H9 (cell line): Measurements from ENCODE around the gene CPSF6. TPM values are rescaled to one million over a fixed set of nuclear protein-coding genes. Genes with fewer than 3 reads are reported as not detected.

Experiments used
- DNase-seq: peaks from one replicate; pipeline ENCODE4 v3.0.0-alpha.2; 2017
- H2AFZ ChIP-seq: one replicate; pipeline ENCODE4 v1.6.1; 2013; ENCODE audit warnings: mild to moderate bottlenecking, low read length, control low read depth, moderate library complexity
- H2AK5ac ChIP-seq: 2 replicates; pipeline ENCODE4 v1.6.1; 2013; ENCODE audit warnings: low read length, control low read depth, mixed read lengths; ENCODE audit not compliant: insufficient read length
- H2BK120ac ChIP-seq: one replicate; pipeline ENCODE4 v1.6.1; 2013; ENCODE audit warnings: low read depth, mild to moderate bottlenecking, low read length, control low read depth, inconsistent platforms; ENCODE audit not compliant: poor library complexity, severe bottlenecking
- H2BK12ac ChIP-seq: 2 replicates; pipeline ENCODE4 v1.6.1; 2013; ENCODE audit warnings: low read length, control low read depth, mixed read lengths, low read depth; ENCODE audit not compliant: insufficient read length
- H2BK15ac ChIP-seq: 2 replicates; pipeline ENCODE4 v1.6.1; 2013; ENCODE audit warnings: low read depth, low read length, control low read depth
- H2BK20ac ChIP-seq: one replicate; pipeline ENCODE4 v1.6.1; 2013; ENCODE audit warnings: low read depth, mild to moderate bottlenecking, low read length, control low read depth, inconsistent platforms; ENCODE audit not compliant: poor library complexity, severe bottlenecking
- H2BK5ac ChIP-seq: 2 replicates; pipeline ENCODE4 v1.6.1; 2013; ENCODE audit warnings: low read length, control low read depth, mixed read lengths; ENCODE audit not compliant: insufficient read length
- H3K14ac ChIP-seq: 2 replicates; pipeline ENCODE4 v1.6.1; 2013; ENCODE audit warnings: low read length, control low read depth; ENCODE audit not compliant: insufficient read depth
- H3K18ac ChIP-seq: 2 replicates; pipeline ENCODE4 v1.6.1; 2013; ENCODE audit warnings: low read depth, mild to moderate bottlenecking, mixed read lengths, low read length, control low read depth; ENCODE audit not compliant: insufficient read length
- H3K23ac ChIP-seq: 2 replicates; pipeline ENCODE4 v1.6.1; 2013; ENCODE audit warnings: low read length, control low read depth, mixed read lengths, low read depth; ENCODE audit not compliant: insufficient read length
- H3K23me2 ChIP-seq: 2 replicates; pipeline ENCODE4 v1.6.1; 2013; ENCODE audit warnings: low read depth, mild to moderate bottlenecking, mixed read lengths, low read length, control low read depth; ENCODE audit not compliant: insufficient read length, poor library complexity, severe bottlenecking
- H3K27ac ChIP-seq: 2 replicates; pipeline ENCODE4 v1.5.1; 2013; ENCODE audit warnings: low read length, control low read depth, mixed read lengths, low read depth; ENCODE audit not compliant: insufficient read length
- H3K27me3 ChIP-seq: 2 replicates; pipeline ENCODE4 v1.6.1; 2013; ENCODE audit warnings: low read length, control low read depth, inconsistent platforms; ENCODE audit not compliant: insufficient read depth
- H3K4ac ChIP-seq: 2 replicates; pipeline ENCODE4 v1.6.1; 2013; ENCODE audit warnings: low read depth, mild to moderate bottlenecking, control low read depth, inconsistent platforms, low read length, moderate library complexity
- H3K4me1 ChIP-seq: 2 replicates; pipeline ENCODE4 v1.6.1; 2013; ENCODE audit warnings: low read length, control low read depth, inconsistent platforms; ENCODE audit not compliant: insufficient read depth
- H3K4me2 ChIP-seq: 2 replicates; pipeline ENCODE4 v1.6.1; 2013; ENCODE audit warnings: low read length, control low read depth, mixed read lengths; ENCODE audit not compliant: insufficient read length, insufficient read depth
- H3K56ac ChIP-seq: 2 replicates; pipeline ENCODE4 v1.6.1; 2013; ENCODE audit warnings: low read depth, mild to moderate bottlenecking, mixed read lengths, low read length, control low read depth; ENCODE audit not compliant: insufficient read length
- H3K79me1 ChIP-seq: 2 replicates; pipeline ENCODE4 v1.6.1; 2013; ENCODE audit warnings: low read depth, mild to moderate bottlenecking, moderate library complexity, low read length, control low read depth, inconsistent platforms; ENCODE audit not compliant: insufficient read depth, poor library complexity, severe bottlenecking
- H3K79me2 ChIP-seq: 2 replicates; pipeline ENCODE4 v1.6.1; 2013; ENCODE audit warnings: low read length, control low read depth, inconsistent platforms; ENCODE audit not compliant: insufficient read depth
- H3K9ac ChIP-seq: 2 replicates; pipeline ENCODE4 v1.6.1; 2013; ENCODE audit warnings: low read length, control low read depth, mixed read lengths; ENCODE audit not compliant: insufficient read length; ENCODE audit errors: extremely low read depth
- H3K9me3 ChIP-seq: one replicate; pipeline ENCODE4 v1.6.1; 2013; ENCODE audit warnings: low read depth, low read length, inconsistent platforms; ENCODE audit not compliant: control insufficient read depth
- H3T11ph ChIP-seq: one replicate; pipeline ENCODE4 v1.6.1; 2013; ENCODE audit warnings: mild to moderate bottlenecking, low read length, control low read depth, inconsistent platforms
- H4K20me1 ChIP-seq: one replicate; pipeline ENCODE4 v1.6.1; 2013; ENCODE audit not compliant: control insufficient read depth, insufficient read length, insufficient read depth
- H4K5ac ChIP-seq: 2 replicates; pipeline ENCODE4 v1.6.1; 2013; ENCODE audit warnings: low read depth, mild to moderate bottlenecking, mixed read lengths, low read length, control low read depth; ENCODE audit not compliant: insufficient read length
- H4K8ac ChIP-seq: replicated peaks from 2 replicates; pipeline ENCODE4 v1.6.1; 2013; ENCODE audit warnings: low read length, control low read depth, mixed read lengths, low read depth; ENCODE audit not compliant: insufficient read length
- H4K91ac ChIP-seq: 2 replicates; pipeline ENCODE4 v1.6.1; 2013; ENCODE audit warnings: low read depth, mild to moderate bottlenecking, moderate library complexity, mixed read lengths, low read length, control low read depth; ENCODE audit not compliant: insufficient read length
- H3K27ac Mint-ChIP-seq, 3 experiments: 2 replicates in 2 of 3; 3 replicates in 1 of 3; pipeline ENCODE4 v1.8.0; 2020 to 2021; ENCODE audit warnings: mixed read lengths in 3 of 3, mild to moderate bottlenecking in 1 of 3, moderate library complexity in 1 of 3
- H3K27me3 Mint-ChIP-seq: 2 replicates; pipeline ENCODE4 v1.8.0; 2021; ENCODE audit warnings: low read depth, mild to moderate bottlenecking, moderate library complexity, mixed read lengths
- H3K36me3 Mint-ChIP-seq, 3 experiments: 2 replicates in 2 of 3; 3 replicates in 1 of 3; pipeline ENCODE4 v1.8.0; 2020 to 2021; ENCODE audit warnings: low read depth in 3 of 3, mixed read lengths in 3 of 3; ENCODE audit not compliant: insufficient read depth in 1 of 3
- H3K4me1 Mint-ChIP-seq, 2 experiments: 2 replicates each; pipeline ENCODE4 v1.8.0; 2020; ENCODE audit warnings: mixed read lengths in 2 of 2
- H3K4me3 Mint-ChIP-seq, 2 experiments: 2 replicates in 1 of 2; 3 replicates in 1 of 2; pipeline ENCODE4 v1.8.0; 2020 to 2021; ENCODE audit warnings: mild to moderate bottlenecking in 2 of 2, mixed read lengths in 2 of 2, moderate library complexity in 1 of 2
- H3K9me3 Mint-ChIP-seq, 2 experiments: 2 replicates in 1 of 2; 3 replicates in 1 of 2; pipeline ENCODE4 v1.8.0; 2020; ENCODE audit warnings: mild to moderate bottlenecking in 2 of 2, mixed read lengths in 2 of 2, moderate library complexity in 1 of 2
- CTCF ChIP-seq: fragments of 200-600 bp; sonication (generic); conservative IDR thresholded peaks from 3 replicates; pipeline ENCODE4 v1.8.0; 2021; ENCODE audit warnings: antibody characterized with exemption, mild to moderate bottlenecking
- WGBS: extraction: QIAGEN DNeasy Blood & Tissue Kit; methylation state at CpG from one replicate; pipeline ENCODE4 v1.1.7; 2013; ENCODE audit warnings: missing lambda C conversion rate, low lambda C conversion rate, mixed read lengths; ENCODE audit not compliant: insufficient read length; ENCODE audit errors: extremely low coverage; 5-methylcytosine and 5-hydroxymethylcytosine counted together
- total RNA-seq: library from RNA; stranded (reverse); gene quantifications from 2 replicates; pipeline ENCODE4 v1.2.1, GENCODE V29; 2021

Gene CPSF6
- total RNA-seq, 1 experiment from 2014 or later, result 183 TPM

DNA sequence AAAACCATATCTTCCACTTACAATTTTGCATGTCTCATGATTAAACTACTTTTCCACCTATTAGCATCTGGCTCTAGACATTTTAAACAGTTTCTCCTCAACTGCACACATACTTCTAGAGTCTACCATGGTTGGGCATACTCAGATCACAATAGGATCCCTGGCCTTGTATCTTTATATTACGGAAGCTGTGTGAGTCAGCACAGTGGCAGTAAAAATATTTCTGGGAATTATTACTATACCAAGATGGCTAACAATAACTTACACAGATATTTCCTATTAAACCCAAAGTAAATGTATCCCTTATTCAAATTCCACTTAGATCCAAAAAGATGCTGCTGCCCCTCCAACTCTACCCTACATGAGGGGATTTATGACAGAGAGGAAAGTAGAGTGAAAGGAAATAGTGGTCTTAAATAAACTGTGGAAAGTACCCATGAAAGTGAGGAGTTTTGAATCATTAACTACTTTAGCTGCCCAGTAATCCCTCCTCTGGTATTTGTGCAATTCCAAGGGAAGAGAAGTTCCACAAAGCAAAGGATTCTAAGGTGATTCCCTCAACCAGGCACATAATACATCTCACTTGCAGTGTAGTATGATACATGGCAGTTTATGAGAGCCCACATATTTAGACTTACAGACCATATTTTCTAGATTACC, 14.0 kb upstream of the CPSF6 start:
- no peak overlapping the region for H3K23ac ChIP-seq
- H3K27me3 Mint-ChIP-seq, result no peaks in the 10 kb centered on the region

More for the DNA sequence above, 14.0 kb upstream of the CPSF6 start:
- H2BK5ac ChIP-seq, result no peak overlapping the region
- H3K18ac ChIP-seq, result no peak overlapping the region
- H2AK5ac ChIP-seq, result no peak overlapping the region
- no peak overlapping the region for H3K4me2 ChIP-seq
- no peak overlapping the region for H3K56ac ChIP-seq
- no peak overlapping the region for H3T11ph ChIP-seq
- WGBS, result no CpG with 5 or more reads among the region's 1 CpG
- no peaks in the 10 kb centered on the region for H3K4me1 Mint-ChIP-seq
- H4K8ac ChIP-seq, result no peak overlapping the region
- no peak overlapping the region for H3K4me3 Mint-ChIP-seq
- no peak overlapping the region for H2BK20ac ChIP-seq
- H4K20me1 ChIP-seq, result no peaks in the 10 kb centered on the region
- no peak overlapping the region for H3K9ac ChIP-seq
- no peak overlapping the region for H3K14ac ChIP-seq
- H3K4ac ChIP-seq, result no peak overlapping the region
- no peaks in the 10 kb centered on the region for H3K27me3 ChIP-seq
- H3K36me3 Mint-ChIP-seq, result no peaks in the 10 kb centered on the region
- H2BK120ac ChIP-seq, result no peak overlapping the region
- no peak overlapping the region for H4K91ac ChIP-seq
- no peaks in the 10 kb centered on the region for H3K9me3 ChIP-seq
- H2BK12ac ChIP-seq, result no peak overlapping the region
- no peaks in the 10 kb centered on the region for H3K79me1 ChIP-seq
- no peak for DNase-seq
- no peak overlapping the region for H2AFZ ChIP-seq
- H3K79me2 ChIP-seq, result no peaks in the 10 kb centered on the region
- H3K27ac Mint-ChIP-seq, result no peak overlapping the region
- H4K5ac ChIP-seq, result no peak overlapping the region
- H3K27ac ChIP-seq, result no peak overlapping the region
- H2BK15ac ChIP-seq, result no peak overlapping the region
- no peak for TF ChIP-seq CTCF
- no peaks in the 10 kb centered on the region for H3K4me1 ChIP-seq
- H3K9me3 Mint-ChIP-seq, result peaks cover 0 to 4% of the 10 kb centered on the region in 2 experiments; a peak in 2 of 5 replicates
- H3K23me2 ChIP-seq, result no peaks in the 10 kb centered on the region
